ENCODE data around the gene OLA1. TPM values are rescaled to one million over a fixed set of nuclear protein-coding genes. Genes with fewer than 3 reads are reported as not detected.

The OLA1 gene
- total RNA-seq, result 44.3 and 47.7 TPM in 2 replicates
- 55.5 TPM for total RNA-seq (2013)
- polyA plus RNA-seq, result 13.9 and 18.5 TPM in 2 replicates
- polyA minus RNA-seq, result 7.6 and 9.3 TPM in 2 replicates

- H3K27me3 ChIP-seq (replicated peaks in 1 of 4; ENCODE audit: control extremely low read depth in 1 of 4, control insufficient read depth in 3 of 4, insufficient read depth in 4 of 4, low read length in 3 of 4), result peaks cover 0 to 4% (median 0%) of the 10 kb centered on the region in 4 experiments
- peaks cover 8% of the 10 kb centered on the region for H3K27me3 Mint-ChIP-seq
- DNase-seq (peak; percentile 94), ATAC-seq (ENCODE audit: low read depth) (peak; percentile 97)
- intact Hi-C loops (cut with micrococcal nuclease), result loop anchor here (1.0 to 10.0 kb wide), 7 partner anchors 82 to 1691 kb away; partner anchors contain the start of genes ATF2, CDCA7, PDK1 and SP3
- no peaks in the 10 kb centered on the region for H4K20me1 ChIP-seq (ENCODE audit: control insufficient read depth, insufficient read depth, low read length, poor library complexity, severe bottlenecking)
- H3K79me2 ChIP-seq (ENCODE audit: control insufficient read depth, insufficient read depth, low read length), result peaks cover 51% of the 10 kb centered on the region
- peak within 1 kb of the TSS; percentile 91 for H3K4me2 ChIP-seq (replicated peaks; ENCODE audit: low read depth, low read length, poor library complexity, severe bottlenecking)
- peak within 1 kb of the TSS; percentile 87 for H3K9ac ChIP-seq (ENCODE audit: low read length)
- H3K4me3 ChIP-seq (ENCODE audit: control extremely low read depth in 1 of 5, extremely low read depth in 1 of 5, insufficient read depth in 1 of 5, low read depth in 2 of 5, low read length in 4 of 5), result peak within 1 kb of the TSS; percentile 47 to 91 (median 79)
- POLR2A ChIA-PET, result interaction anchor here (0.6 kb wide), 1 partner anchor 12 kb away, joined by 5 read pairs; no protein-coding TSS in a partner anchor
- TF ChIP-seq EZH2 (IDR thresholded peaks at IDR 0.05; ENCODE audit: borderline replicate concordance, insufficient read depth, low read depth, low read length, poor library complexity, severe bottlenecking) (no peak), CTCF (IDR thresholded peaks at IDR 0.05) (no peak)
- H3K4me1 Mint-ChIP-seq, result peaks cover 23% of the 10 kb centered on the region
- H3K9me3 Mint-ChIP-seq (ENCODE audit: insufficient read depth), result no peaks in the 10 kb centered on the region
- H3K4me3 Mint-ChIP-seq, result peak within 1 kb of the TSS; percentile 91
- under 1% methylated on average over 83 of the region's 85 CpGs for WGBS (ENCODE audit: insufficient coverage)
- CTCF ChIA-PET, result interaction anchor here (0.5 to 1.3 kb wide), 4 partner anchors 21 to 96 kb away, joined by 3 to 4 read pairs (median 4); no protein-coding TSS in a partner anchor
- peaks cover 12 to 17% of the 10 kb centered on the region in 2 donors for H3K4me1 ChIP-seq (ENCODE audit: control insufficient read depth in 2 of 2, insufficient read depth in 2 of 2, low read length in 2 of 2)
- peaks cover 0 to 2% (median 0%) of the 10 kb centered on the region in 3 donors for H3K9me3 ChIP-seq (ENCODE audit: control extremely low read depth in 1 of 3, control insufficient read depth in 2 of 3, insufficient read depth in 1 of 3, low read length in 2 of 3)
- peak within 1 kb of the TSS; percentile 85 for H3K27ac Mint-ChIP-seq
- peak within 1 kb of the TSS; percentile 70 to 87 for H3K27ac ChIP-seq (ENCODE audit: low read length in 2 of 2)
- H2AFZ ChIP-seq (ENCODE audit: insufficient read depth, low read depth, low read length, poor library complexity, severe bottlenecking), result peak within 1 kb of the TSS; percentile 98
- peaks cover 2 to 11% of the 10 kb centered on the region in 2 experiments for H3K36me3 ChIP-seq (replicated peaks in 1 of 2; ENCODE audit: control extremely low read depth in 1 of 2, control insufficient read depth in 1 of 2, extremely low read depth in 1 of 2, insufficient read depth in 2 of 2, low read length in 1 of 2)
Observed at GRCh38 chr2:174248187-174248997, at the start of gene OLA1. Gene OLA1 (minus strand): TSS chr2:174248532. CDS start chr2:174246815, 1,717 bp downstream.

- H2AFZ ChIP-seq (ENCODE audit: insufficient read depth, low read depth, low read length, poor library complexity, severe bottlenecking), result no peak overlapping the region
Observed at GRCh38 chr2:174292908-174293307, 44.6 kb upstream of the OLA1 start.

More at GRCh38 chr2:174292908-174293307, 44.6 kb upstream of the OLA1 start:
- no peak overlapping the region for H3K27ac Mint-ChIP-seq
- intact Hi-C loops (cut with micrococcal nuclease), result no loop called here
- ChIA-PET POLR2A (no interaction called here), CTCF (no interaction called here)
- Histone ChIP-seq H3K9me3 (ENCODE audit: control extremely low read depth in 1 of 3, control insufficient read depth in 2 of 3, insufficient read depth in 1 of 3, low read length in 2 of 3) (peaks cover 0 to 14% (median 3%) of the 10 kb centered on the region in 3 donors), H3K27ac (ENCODE audit: low read length in 2 of 2) (no peak overlapping the region), H3K4me1 (ENCODE audit: control insufficient read depth in 2 of 2, insufficient read depth in 2 of 2, low read length in 2 of 2) (no peaks in the 10 kb centered on the region), H3K79me2 (ENCODE audit: control insufficient read depth, insufficient read depth, low read length) (no peaks in the 10 kb centered on the region), H3K9ac (ENCODE audit: low read length) (no peak overlapping the region), H3K36me3 (replicated peaks in 1 of 2; ENCODE audit: control extremely low read depth in 1 of 2, control insufficient read depth in 1 of 2, extremely low read depth in 1 of 2, insufficient read depth in 2 of 2, low read length in 1 of 2) (no peaks in the 10 kb centered on the region), H3K4me2 (replicated peaks; ENCODE audit: low read depth, low read length, poor library complexity, severe bottlenecking) (no peak overlapping the region), H3K4me3 (ENCODE audit: control extremely low read depth in 1 of 5, extremely low read depth in 1 of 5, insufficient read depth in 1 of 5, low read depth in 2 of 5, low read length in 4 of 5) (no peak overlapping the region), H3K27me3 (replicated peaks in 1 of 4; ENCODE audit: control extremely low read depth in 1 of 4, control insufficient read depth in 3 of 4, insufficient read depth in 4 of 4, low read length in 3 of 4) (peaks cover 0 to 5% (median 0%) of the 10 kb centered on the region in 4 experiments), H4K20me1 (ENCODE audit: control insufficient read depth, insufficient read depth, low read length, poor library complexity, severe bottlenecking) (no peaks in the 10 kb centered on the region)
- no peak overlapping the region for H3K4me3 Mint-ChIP-seq
- H3K4me1 Mint-ChIP-seq, result no peaks in the 10 kb centered on the region
- DNase-seq, result no peak
- no peak for ATAC-seq (ENCODE audit: low read depth)
- no peaks in the 10 kb centered on the region for H3K9me3 Mint-ChIP-seq (ENCODE audit: insufficient read depth)
- H3K27me3 Mint-ChIP-seq, result peaks cover 10% of the 10 kb centered on the region
- TF ChIP-seq CTCF (IDR thresholded peaks at IDR 0.05) (no peak), EZH2 (IDR thresholded peaks at IDR 0.05; ENCODE audit: borderline replicate concordance, insufficient read depth, low read depth, low read length, poor library complexity, severe bottlenecking) (no peak)
- WGBS (ENCODE audit: insufficient coverage), result no CpG with 5 or more reads among the region's 1 CpG

Data from B cell (primary cell).